Neutrophil (primary cell): ENCODE results near the gene NELFA.
"Not testable (repeated sequence)": the region's sequence is repeated elsewhere in the genome, so short reads cannot be mapped to it uniquely, and the experiment has no call there.

Experiments
- H3K27ac ChIP-seq: fragments of 200-600 bp; sonication (generic); 2 replicates; pipeline ENCODE4 v1.5.1; 2016; ENCODE audit warnings: mild to moderate bottlenecking, moderate library complexity
- H3K27me3 ChIP-seq: fragments of 200-600 bp; sonication (generic); 2 replicates; pipeline ENCODE4 v1.6.0; 2016; ENCODE audit warnings: mild to moderate bottlenecking
- H3K36me3 ChIP-seq: fragments of 200-600 bp; sonication (generic); 2 replicates; pipeline ENCODE4 v1.5.1; 2017
- H3K4me1 ChIP-seq, 2 experiments: fragments of 200-600 bp in 1 of 2; sonication (generic) in 1 of 2; 1 replicate in 1 of 2; 2 replicates in 1 of 2; pipeline versions ENCODE4 v1.5.1 to v1.6.1; 2013 to 2016; ENCODE audit warnings: low read depth in 1 of 2, low read length in 1 of 2, mild to moderate bottlenecking in 1 of 2, moderate library complexity in 1 of 2; ENCODE audit not compliant: control insufficient read depth in 1 of 2, insufficient read depth in 1 of 2
- H3K4me3 ChIP-seq, 2 experiments: fragments of 200-600 bp in 1 of 2; sonication (generic) in 1 of 2; 1 replicate in 1 of 2; 2 replicates in 1 of 2; pipeline ENCODE4 v1.5.1; 2013 to 2016; ENCODE audit warnings: low read depth in 1 of 2, low read length in 1 of 2, mild to moderate bottlenecking in 1 of 2, moderate library complexity in 1 of 2
- H3K9me3 ChIP-seq: fragments of 200-600 bp; sonication (generic); 2 replicates; pipeline ENCODE4 v1.5.1; 2016
- TF ChIP-seq, protein P1 (sequence below): fragments of 200-600 bp; sonication (generic); IDR thresholded peaks from 2 replicates; pipeline ENCODE4 v1.5.1; 2016; ENCODE audit warnings: antibody characterized with exemption

Gene NELFA

DNA sequence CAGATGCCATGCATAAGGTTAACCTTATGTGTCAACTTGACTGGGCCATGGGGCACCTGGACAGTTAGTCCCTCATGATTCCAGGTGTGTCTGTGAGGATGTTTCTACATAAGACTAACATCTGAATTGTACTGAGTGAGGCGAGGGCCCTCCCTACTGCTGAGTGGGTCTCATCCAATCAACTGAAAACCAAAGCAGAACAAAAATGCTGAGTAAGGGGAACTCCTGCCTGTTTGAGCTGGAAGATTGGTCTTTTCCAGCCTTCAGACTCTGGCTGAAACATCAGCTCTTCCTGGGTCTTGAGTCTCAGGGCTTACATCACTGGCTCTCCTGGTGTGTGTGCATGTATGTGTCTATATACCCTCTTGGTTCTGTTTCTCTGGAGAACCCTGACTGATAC, 13.8 kb downstream of the NELFA start:
- Histone ChIP-seq H3K36me3 (peaks cover 23% of the 10 kb centered on the region), H3K4me1 (no peaks in the 10 kb centered on the region), H3K27me3 (no peaks in the 10 kb centered on the region), H3K27ac (no peak overlapping the region), H3K4me3 (no peak overlapping the region), H3K9me3 (peaks cover 8% of the 10 kb centered on the region)
- TF ChIP-seq, protein P1, sequence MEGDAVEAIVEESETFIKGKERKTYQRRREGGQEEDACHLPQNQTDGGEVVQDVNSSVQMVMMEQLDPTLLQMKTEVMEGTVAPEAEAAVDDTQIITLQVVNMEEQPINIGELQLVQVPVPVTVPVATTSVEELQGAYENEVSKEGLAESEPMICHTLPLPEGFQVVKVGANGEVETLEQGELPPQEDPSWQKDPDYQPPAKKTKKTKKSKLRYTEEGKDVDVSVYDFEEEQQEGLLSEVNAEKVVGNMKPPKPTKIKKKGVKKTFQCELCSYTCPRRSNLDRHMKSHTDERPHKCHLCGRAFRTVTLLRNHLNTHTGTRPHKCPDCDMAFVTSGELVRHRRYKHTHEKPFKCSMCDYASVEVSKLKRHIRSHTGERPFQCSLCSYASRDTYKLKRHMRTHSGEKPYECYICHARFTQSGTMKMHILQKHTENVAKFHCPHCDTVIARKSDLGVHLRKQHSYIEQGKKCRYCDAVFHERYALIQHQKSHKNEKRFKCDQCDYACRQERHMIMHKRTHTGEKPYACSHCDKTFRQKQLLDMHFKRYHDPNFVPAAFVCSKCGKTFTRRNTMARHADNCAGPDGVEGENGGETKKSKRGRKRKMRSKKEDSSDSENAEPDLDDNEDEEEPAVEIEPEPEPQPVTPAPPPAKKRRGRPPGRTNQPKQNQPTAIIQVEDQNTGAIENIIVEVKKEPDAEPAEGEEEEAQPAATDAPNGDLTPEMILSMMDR, result no peak

DNA sequence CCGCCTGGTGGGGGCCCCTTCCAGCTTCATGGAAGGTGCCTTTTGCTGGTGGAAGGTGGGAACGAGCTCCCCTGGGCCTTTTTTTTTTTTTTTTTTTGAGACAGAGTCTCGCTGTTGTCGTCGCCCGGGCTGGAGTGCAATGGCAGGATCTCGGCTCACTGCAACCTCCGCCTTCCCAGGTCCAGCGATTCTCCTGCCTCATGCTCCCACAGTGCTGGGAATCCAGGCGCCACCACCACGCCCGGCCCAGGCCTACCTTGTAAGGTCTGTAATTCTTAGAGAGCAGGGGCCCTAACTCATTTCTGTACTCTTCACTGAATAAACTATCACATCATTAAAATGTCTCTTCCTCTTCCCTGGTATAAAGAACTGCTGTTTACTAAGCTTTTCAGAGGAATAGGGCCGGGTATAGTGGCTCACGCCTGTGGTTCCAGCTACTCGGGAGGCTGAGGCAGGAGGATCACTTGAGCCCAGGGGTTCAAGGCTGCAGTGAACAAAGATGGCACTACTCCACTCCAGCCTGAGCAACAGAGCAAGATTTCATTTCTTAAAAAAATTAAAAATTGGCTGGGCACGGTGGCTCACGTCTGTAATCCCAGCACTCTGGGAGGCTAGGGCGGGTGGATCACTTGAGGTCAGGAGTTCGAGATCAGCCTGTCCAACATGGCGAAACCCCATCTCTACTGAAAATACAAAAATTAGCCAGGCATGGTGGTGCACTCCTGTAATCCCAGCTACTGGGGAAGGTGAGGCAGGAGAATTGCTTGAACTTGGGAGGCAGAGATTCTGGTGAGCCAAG, 14.9 kb downstream of the NELFA start:
- not testable (repeated sequence) for H3K4me3 ChIP-seq, H3K4me1 ChIP-seq, H3K27me3 ChIP-seq, H3K9me3 ChIP-seq, H3K27ac ChIP-seq
- H3K36me3 ChIP-seq, result peaks cover 33% of the 10 kb centered on the region

DNA sequence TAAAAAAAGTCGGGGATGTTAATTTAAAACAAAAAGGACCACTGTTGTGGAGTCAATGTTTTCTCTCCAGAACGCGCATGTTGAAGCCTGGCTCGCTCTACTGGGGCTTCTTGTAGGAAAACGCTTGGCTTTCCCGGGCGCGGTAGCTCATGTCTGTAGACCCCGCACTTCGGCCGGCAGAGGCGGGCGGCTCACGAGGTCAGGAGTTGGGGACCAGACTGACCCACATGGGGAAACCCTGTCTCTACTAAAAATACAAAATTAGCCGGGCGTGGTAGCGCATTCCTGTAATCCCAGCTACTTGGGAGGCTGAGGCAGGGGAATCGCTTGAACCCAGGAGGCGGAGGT, 15.6 kb downstream of the NELFA start:
- H3K4me3 ChIP-seq, result no peak overlapping the region
- H3K27ac ChIP-seq, result no peak overlapping the region
- peaks cover 8% of the 10 kb centered on the region for H3K9me3 ChIP-seq
- TF ChIP-seq, protein P1, result no peak
- H3K4me1 ChIP-seq, result no peaks in the 10 kb centered on the region
- H3K27me3 ChIP-seq, result no peaks in the 10 kb centered on the region
- peaks cover 41% of the 10 kb centered on the region for H3K36me3 ChIP-seq

DNA sequence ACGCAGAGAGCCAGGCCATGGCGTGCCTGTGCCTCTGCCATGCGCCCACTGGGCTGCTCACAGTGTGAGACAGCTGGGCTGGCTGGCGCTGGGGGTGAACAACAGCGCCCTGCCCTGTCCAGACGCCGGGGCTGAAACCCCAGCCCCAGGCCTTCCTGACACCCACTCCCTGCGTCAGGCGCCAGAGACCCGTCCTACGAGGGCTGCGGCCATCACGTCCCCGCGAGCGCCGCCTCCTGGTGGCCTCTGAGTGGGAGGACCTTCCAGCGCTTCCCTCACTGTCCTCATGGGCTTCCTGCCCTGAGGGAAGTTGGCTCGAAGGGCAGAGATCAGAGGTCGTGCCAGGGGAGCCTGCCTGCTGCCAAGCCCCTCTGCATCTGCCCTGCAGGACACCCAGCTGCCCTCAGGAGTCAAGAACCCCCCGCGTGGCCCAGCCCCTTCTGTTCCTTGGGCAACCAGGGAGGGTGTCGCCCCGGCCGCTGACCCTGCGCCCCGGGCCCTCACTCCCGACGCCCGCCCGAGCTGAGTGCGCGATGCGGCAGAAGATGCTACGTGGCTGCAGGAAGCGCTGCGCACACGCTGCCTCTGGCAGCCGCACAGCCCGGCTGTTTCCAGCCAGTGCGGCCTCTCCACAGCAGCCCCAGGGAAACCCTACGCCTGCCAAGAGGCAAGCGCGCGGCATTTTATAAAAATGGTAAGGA, 16.2 kb downstream of the NELFA start:
- TF ChIP-seq, protein P1, result no peak
- peaks cover 46% of the 10 kb centered on the region for H3K36me3 ChIP-seq

DNA sequence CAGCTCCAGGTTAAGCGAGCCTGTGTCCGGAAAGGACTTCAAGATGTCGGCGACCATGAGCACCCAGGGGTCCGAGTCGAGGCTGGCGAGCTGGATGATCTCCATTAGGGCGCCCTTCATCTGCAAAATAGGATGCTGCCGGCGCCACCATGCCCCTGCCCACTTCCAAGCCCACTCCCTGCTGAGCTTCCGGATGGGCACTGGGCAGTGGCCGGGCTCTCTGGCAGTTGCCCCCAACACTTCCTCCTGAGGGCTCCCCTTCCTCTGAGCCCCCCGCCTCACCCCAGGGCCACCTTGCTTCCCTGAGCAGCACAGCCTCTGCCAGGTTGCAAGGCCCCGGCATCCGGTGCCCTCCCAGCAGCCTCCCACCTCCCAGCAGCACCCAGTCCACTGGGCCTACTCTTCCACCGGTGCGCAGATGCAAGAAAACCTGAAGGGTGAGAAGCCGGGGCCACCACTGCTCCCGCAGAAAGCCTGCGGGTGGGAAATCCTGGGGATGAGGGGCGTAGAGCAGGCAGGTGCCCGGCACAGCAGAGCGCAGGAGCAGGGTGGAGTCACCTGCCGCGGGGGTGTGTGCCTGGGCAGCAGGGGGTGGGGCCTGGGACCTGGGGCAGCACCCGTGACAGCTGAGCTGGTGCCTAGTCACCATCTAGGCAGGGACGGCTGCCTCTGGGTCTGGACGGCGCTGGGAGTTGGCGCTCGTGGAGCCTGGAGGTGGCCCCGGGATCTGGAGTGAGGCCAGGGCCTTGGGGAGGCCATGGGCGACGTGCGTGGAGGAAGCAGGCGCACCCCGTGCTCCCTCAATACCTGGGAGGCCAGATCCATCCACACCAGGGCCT, 17.0 kb downstream of the NELFA start:
- Histone ChIP-seq H3K4me3 (no peak overlapping the region), H3K36me3 (peaks cover 54% of the 10 kb centered on the region), H3K4me1 (no peaks in the 10 kb centered on the region), H3K9me3 (no peaks in the 10 kb centered on the region), H3K27me3 (no peaks in the 10 kb centered on the region), H3K27ac (no peak overlapping the region)
- TF ChIP-seq, protein P1, result no peak

More for the DNA sequence above, 16.2 kb downstream of the NELFA start:
- Histone ChIP-seq H3K27ac (no peak overlapping the region), H3K4me1 (no peaks in the 10 kb centered on the region), H3K27me3 (no peaks in the 10 kb centered on the region), H3K9me3 (peaks cover 6% of the 10 kb centered on the region), H3K4me3 (no peak overlapping the region)
